ENCODE results near the gene BIRC5.
"Not testable (repeated sequence)": the region's sequence is repeated elsewhere in the genome, so short reads cannot be mapped to it uniquely, and the experiment has no call there.

BIRC5 gene

DNA sequence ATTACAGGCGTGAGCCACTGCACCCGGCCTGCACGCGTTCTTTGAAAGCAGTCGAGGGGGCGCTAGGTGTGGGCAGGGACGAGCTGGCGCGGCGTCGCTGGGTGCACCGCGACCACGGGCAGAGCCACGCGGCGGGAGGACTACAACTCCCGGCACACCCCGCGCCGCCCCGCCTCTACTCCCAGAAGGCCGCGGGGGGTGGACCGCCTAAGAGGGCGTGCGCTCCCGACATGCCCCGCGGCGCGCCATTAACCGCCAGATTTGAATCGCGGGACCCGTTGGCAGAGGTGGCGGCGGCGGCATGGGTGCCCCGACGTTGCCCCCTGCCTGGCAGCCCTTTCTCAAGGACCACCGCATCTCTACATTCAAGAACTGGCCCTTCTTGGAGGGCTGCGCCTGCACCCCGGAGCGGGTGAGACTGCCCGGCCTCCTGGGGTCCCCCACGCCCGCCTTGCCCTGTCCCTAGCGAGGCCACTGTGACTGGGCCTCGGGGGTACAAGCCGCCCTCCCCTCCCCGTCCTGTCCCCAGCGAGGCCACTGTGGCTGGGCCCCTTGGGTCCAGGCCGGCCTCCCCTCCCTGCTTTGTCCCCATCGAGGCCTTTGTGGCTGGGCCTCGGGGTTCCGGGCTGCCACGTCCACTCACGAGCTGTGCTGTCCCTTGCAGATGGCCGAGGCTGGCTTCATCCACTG, at the start of gene BIRC5:
TSS of gene BIRC5 (plus strand) at position 238 of the 690 bp plus-strand sequence. CDS start at position 302, 64 bp downstream.
- DNase-seq (ENCODE audit: low spot score) = peak; percentile 90

GRCh38 chr17:78164748-78165607, 49.1 kb upstream of the BIRC5 start:
- DNase-seq (ENCODE audit: low spot score) = no peak

- no peak for DNase-seq (ENCODE audit: low spot score)
These were observed 47.6 kb upstream of the BIRC5 start for GRCh38 chr17:78166416-78166815.

GRCh38 chr17:78168242-78168902, 45.7 kb upstream of the BIRC5 start, which contains the start of gene SYNGR2:
Gene SYNGR2, plus strand, starts transcription at chr17:78168581. Its CDS starts 36 bp downstream, at chr17:78168617.
- DNase-seq (ENCODE audit: low spot score) = peak; percentile 87

- peak; percentile 67 for DNase-seq (ENCODE audit: low spot score)
These were observed 44.9 kb upstream of the BIRC5 start for GRCh38 chr17:78168903-78169793.

GRCh38 chr17:78170692-78171590, 43.1 kb upstream of the BIRC5 start:
- DNase-seq (ENCODE audit: low spot score) = no peak

GRCh38 chr17:78171591-78172248, 42.3 kb upstream of the BIRC5 start:
- DNase-seq (ENCODE audit: low spot score) = not testable (repeated sequence)

DNA sequence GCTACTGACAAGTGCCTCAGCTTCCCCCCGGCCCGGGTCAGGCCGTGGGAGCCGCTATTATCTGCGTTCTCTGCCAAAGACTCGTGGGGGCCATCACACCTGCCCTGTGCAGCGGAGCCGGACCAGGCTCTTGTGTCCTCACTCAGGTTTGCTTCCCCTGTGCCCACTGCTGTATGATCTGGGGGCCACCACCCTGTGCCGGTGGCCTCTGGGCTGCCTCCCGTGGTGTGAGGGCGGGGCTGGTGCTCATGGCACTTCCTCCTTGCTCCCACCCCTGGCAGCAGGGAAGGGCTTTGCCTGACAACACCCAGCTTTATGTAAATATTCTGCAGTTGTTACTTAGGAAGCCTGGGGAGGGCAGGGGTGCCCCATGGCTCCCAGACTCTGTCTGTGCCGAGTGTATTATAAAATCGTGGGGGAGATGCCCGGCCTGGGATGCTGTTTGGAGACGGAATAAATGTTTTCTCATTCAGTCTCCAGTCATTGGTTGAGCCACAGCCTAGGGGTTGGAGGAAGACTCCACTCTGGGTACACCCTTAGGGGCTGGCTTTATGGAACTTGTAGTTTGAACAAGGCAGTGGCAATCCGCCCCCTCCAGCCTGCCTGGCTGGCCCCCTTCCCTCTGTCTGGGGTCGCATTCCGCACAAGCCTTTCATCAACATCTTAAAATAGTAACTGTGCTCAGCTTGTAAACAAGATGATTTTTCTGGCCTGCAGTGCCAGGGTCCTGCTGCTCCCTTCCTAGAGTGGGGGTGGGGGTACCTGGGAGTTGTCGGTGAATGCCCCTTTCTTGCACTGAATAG, 41.6 kb upstream of the BIRC5 start:
- DNase-seq (ENCODE audit: low spot score) = no peak

DNA sequence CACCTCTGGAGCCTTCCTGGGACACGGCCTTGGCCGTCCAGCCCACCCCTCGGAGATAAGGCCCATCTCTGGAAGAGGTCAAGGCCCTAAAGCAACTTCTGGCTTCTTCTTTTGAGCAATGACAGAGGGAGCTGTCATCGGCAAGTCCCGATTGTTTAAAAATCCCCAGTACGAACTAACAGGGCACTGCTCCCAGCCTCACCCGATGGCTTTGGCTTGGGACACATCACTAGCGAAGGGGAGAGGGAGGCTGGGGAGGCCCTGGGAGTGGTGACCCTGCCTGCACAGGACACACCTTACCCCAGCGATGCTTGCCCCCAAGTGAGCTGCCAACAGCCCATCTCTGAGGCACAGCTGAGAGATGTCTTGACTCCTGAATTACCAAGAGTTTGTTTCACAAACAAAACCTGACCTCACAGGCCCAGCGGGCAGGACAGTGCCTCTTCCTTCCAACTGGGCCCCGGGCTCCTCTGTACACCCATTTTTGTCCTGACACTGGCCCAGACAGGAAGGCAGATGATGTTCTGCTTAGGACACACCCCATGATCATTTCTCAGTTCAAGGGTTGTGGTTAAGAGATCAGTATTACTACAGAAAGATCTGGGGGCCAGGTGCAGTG, 40.8 kb upstream of the BIRC5 start:
- DNase-seq (ENCODE audit: low spot score) = no peak

DNA sequence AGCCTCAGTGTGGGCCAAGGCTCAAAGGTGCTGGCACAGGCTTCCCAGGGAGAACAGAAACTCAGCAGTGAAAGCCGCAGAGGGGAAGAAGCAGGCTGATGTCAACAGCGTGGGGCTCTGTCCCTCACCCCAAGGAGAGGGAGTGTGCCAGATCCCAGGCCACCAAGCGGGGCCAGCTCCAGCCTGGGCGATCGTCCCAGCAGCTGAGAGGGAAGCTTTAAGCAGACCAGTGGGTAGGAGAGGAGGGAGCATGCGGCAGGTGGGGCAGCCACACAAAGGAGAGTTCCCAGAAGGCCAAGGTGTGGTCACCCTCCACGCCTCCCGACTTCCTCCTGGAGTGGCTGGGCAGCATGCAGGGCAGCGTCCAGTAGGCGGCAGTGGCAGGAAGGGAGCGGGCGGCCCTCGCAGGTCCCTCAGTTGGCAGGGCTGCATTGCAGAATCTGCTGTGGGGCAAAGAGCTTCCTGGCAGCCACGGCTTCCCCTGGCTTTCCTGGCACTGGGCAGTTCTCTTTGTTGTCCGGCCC, 39.6 kb upstream of the BIRC5 start:
- no peak for DNase-seq (ENCODE audit: low spot score)

DNA sequence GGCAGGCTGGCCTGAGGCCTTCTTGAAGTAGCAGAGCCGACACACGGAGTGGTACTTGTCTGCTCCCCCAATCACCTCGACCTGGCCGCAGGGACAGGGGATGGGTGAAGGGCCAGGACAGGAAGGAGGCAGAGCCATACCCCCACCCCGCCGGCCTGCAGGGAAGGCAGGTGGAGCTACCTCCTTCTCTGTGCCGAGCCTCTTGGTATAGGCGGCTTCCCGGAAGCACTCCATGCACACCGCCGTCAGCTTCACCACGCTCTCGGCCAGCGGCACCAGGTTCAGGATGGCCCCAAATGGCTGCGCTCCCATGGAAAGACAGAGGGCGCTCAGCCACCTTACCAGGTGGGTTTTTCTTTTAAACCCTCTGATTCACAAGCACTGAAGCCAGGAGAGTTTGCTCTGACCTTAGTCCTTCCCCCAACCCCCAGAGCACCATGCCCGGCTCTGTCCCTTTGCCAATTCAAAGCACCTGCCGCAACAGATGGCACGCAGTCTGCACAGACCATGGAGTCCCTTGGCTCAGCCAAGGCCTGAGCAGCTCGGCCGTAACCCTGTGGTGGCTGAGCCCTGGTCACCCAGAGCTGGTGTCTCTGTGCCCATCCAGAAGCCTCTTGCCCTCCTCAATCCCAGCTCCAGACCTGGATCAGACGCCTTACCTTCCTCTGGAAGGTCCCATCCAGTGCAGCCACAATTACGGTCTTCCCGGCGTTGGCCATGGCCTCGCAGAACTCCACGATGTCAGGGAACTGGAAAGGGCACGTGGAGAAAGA, 39.0 kb upstream of the BIRC5 start:
- no peak for DNase-seq (ENCODE audit: low spot score)

DNA sequence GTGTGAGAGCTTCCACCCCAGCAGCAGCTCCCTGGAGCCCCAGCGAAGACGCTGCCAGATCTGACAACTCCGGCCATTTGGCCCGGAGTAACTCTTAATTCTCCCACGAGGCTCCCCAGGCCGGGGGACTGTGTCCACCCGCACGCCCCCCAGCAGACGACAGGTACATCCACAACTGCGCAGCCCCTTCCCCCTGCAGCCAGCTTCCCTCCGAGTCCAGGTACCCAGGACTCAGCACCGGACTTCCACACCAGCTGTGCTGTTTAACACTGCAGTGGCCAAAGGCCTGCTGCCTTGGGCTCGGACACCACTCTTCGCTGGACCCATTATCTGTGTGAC, 38.4 kb upstream of the BIRC5 start:
- DNase-seq (ENCODE audit: low spot score) = no peak

DNA sequence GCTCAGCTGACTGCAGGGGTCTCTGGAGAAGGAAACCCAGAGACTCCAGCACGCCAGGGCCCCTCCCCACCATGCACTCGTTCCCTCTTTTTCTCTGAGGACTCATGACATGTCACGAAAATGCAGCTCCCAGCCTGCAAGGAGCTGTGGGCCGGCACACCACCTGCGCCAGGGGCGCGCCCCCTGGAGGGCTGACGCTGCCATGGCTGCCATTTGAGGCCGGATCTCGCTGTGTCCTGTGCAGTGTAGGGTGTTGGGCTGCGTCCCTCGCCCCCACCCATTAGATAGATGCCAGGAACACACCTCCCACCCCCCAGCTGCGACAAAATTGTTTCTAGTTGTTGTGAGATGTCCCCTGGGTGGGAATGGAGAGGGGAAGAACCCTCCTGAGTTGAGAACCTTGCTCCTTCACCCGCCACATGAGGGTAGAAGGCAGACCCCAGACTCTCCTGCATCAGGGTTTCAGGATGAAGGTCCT, 37.5 kb upstream of the BIRC5 start:
- peak; percentile 20 for DNase-seq (ENCODE audit: low spot score)

GRCh38 chr17:78179372-78179771, 34.7 kb upstream of the BIRC5 start:
- DNase-seq (ENCODE audit: low spot score) = no peak

DNA sequence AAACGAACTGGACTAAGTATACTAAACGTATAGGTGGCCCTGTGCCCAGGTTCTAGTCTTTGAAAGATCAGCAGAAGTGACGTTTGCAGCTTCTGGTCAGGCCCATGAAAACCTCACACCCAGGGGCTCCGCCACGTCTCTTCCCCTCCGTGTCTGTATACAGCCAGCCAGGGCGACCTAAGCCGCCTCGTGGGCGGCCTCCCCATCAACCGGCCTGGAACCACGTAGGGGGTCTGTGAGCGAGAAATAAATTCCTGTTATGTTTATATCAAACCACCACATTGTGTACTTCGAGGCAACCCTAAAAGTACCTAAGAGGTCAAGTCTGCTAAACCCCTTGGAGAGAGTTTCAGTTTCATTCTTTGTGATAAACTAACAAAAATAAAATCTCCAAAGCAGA, 34.0 kb upstream of the BIRC5 start:
- DNase-seq (ENCODE audit: low spot score) = no peak

DNA sequence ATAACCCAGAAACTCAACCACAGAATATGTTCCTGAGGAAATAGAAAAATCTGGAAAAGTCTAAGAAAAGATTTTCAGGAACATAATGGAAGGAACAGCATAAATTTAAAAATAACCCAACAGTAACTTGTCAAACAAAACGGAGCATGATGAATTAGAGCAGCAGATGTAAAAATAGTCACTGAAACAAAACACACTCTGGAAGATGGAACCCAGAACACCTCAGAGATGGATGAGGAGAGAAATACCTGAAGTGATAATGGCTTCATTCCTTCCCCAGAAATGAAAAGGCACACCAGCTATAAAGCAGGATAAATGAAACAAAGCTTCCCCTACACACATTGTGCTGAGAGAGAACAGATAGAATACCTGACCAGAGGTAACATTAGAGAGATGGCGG, 33.5 kb upstream of the BIRC5 start:
- DNase-seq (ENCODE audit: low spot score) = no peak

DNA sequence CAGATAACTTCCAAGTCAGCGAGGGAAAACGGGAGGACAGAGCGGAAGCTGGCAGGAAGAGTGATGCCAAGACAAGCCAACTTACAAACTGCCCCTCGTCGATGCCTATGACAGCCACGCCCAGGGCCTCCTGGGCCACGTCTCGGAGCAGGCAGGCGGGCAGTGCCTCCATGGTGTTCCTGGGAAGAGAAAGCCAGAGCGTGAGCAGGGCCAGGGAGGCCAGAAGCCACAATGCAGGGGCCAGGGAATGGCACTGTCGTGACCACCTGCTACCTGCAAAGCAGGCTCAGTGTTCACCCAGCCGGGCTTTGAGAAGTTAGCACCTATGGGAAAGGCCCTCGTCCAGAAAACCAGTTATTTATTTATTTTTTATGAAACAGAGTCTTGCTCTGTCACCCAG, 31.5 kb upstream of the BIRC5 start:
- DNase-seq (ENCODE audit: low spot score) = no peak

DNA sequence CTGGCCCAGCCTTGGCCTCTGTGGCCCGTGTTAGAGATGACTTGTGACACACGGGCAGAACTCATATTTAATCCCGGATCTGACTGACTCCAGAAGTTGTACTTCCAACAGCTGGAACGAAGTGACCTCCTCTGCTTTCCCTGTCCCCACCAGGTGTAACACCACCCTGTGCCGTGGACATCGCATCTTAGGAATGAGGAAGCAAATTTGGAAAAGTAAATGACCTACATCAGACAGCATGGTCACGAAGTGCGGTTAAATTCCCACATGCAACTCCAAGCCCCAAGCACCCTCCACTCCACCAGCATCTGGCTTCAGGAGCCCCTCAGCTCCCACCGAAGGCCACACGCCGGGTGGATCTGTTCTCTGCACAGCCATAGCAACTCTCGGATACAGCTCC, 30.1 kb upstream of the BIRC5 start:
- no peak for DNase-seq (ENCODE audit: low spot score)

Data from COLO829 (cell line).